Activated B cell treated with CpG ODN at 0.5 μM for 24 hours (primary cell): ENCODE data around the gene ADAMTS20. TPM values are rescaled to one million over a fixed set of nuclear protein-coding genes. Genes with fewer than 3 reads are reported as not detected.

Experiments
- ATAC-seq: fragments of 200-7000 bp; cut with Tn5 transposase; one replicate; pipeline ENCODE4 v1.10.0; 2021; ENCODE audit warnings: low read depth, mild to moderate bottlenecking, moderate library complexity
- CTCF ChIA-PET: fragments of 350-600 bp; sonication (Branson Sonifier 250); formaldehyde crosslinking; loops from one replicate; lab custom pipeline; 2021; ENCODE audit warnings: antibody characterized with exemption; lab: Charles Lee
- POLR2A ChIA-PET: fragments of 350-600 bp; sonication (Branson Sonifier 250); formaldehyde crosslinking; loops from one replicate; lab custom pipeline; 2021; ENCODE audit warnings: antibody characterized with exemption; lab: Charles Lee
- DNase-seq: peaks from one replicate; pipeline ENCODE4 v3.0.0; 2022
- H3K27ac Mint-ChIP-seq: one replicate; pipeline ENCODE4 v1.8.0; 2020; ENCODE audit warnings: mixed read lengths
- H3K27me3 Mint-ChIP-seq: one replicate; pipeline ENCODE4 v1.8.0; 2021; ENCODE audit warnings: mixed read lengths
- H3K36me3 Mint-ChIP-seq: one replicate; pipeline ENCODE4 v1.8.0; 2021; ENCODE audit warnings: low read depth, mixed read lengths
- H3K4me1 Mint-ChIP-seq: one replicate; pipeline ENCODE4 v1.8.0; 2021; ENCODE audit warnings: mixed read lengths
- H3K4me3 Mint-ChIP-seq: one replicate; pipeline ENCODE4 v1.8.0; 2020; ENCODE audit warnings: mild to moderate bottlenecking, mixed read lengths
- H3K9me3 Mint-ChIP-seq: one replicate; pipeline ENCODE4 v1.8.0; 2020; ENCODE audit warnings: mixed read lengths
- CTCF ChIP-seq: fragments of 200-600 bp; IDR thresholded peaks from one replicate; pipeline ENCODE4 v1.8.0; 2022; ENCODE audit warnings: antibody characterized with exemption, mild to moderate bottlenecking
- intact Hi-C: fragments of 100-400 bp; cut with micrococcal nuclease; formaldehyde crosslinking; loops from one replicate; pipeline ENCODE4 v1.15.1; 2024
- total RNA-seq: library from RNA; stranded (reverse); gene quantifications from 2 replicates; pipeline ENCODE4 v1.2.3, GENCODE V29; 2022

Gene ADAMTS20
- total RNA-seq, 1 donor from 2014 or later, result not detected

GRCh38 chr12:43425361-43425760 is 126.6 kb downstream of the ADAMTS20 start:
- no peaks in the 10 kb centered on the region for H3K27me3 Mint-ChIP-seq
- H3K4me1 Mint-ChIP-seq, result no peaks in the 10 kb centered on the region
- H3K36me3 Mint-ChIP-seq, result no peaks in the 10 kb centered on the region
- intact Hi-C loops, result no loop called here
- ATAC-seq (no peak), DNase-seq (no peak)
- H3K4me3 Mint-ChIP-seq, result no peak overlapping the region
- TF ChIP-seq CTCF, result no peak
- CTCF ChIA-PET, result no interaction called here
- no peaks in the 10 kb centered on the region for H3K9me3 Mint-ChIP-seq
- no peak overlapping the region for H3K27ac Mint-ChIP-seq
- POLR2A ChIA-PET, result no interaction called here

DNA sequence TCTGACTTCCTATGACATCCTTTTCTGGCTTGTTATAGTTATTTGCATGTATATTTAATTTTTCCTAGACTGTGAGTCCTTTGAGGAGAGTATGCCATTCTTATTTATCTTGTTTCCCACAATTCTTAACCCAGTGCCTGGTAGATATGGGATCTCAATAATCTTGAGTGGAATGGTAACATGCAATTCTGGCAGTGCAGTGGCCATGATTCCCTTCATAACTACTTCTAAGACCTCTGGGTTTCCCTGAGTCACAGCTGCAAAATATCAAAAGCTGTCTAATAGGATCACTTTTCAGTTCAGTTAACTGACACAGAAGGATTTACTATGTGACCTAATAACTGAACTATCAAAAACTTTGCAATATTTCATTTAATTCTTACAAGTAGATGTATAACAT is 135.0 kb downstream of the ADAMTS20 start:
- no peaks in the 10 kb centered on the region for H3K4me1 Mint-ChIP-seq
- CTCF ChIA-PET, result no interaction called here
- ATAC-seq (no peak), DNase-seq (no peak)
- intact Hi-C loops, result no loop called here
- no peaks in the 10 kb centered on the region for H3K9me3 Mint-ChIP-seq
- no peaks in the 10 kb centered on the region for H3K36me3 Mint-ChIP-seq
- TF ChIP-seq CTCF, result no peak
- H3K4me3 Mint-ChIP-seq, result no peak overlapping the region
- POLR2A ChIA-PET, result no interaction called here
- no peaks in the 10 kb centered on the region for H3K27me3 Mint-ChIP-seq
- H3K27ac Mint-ChIP-seq, result no peak overlapping the region

DNA sequence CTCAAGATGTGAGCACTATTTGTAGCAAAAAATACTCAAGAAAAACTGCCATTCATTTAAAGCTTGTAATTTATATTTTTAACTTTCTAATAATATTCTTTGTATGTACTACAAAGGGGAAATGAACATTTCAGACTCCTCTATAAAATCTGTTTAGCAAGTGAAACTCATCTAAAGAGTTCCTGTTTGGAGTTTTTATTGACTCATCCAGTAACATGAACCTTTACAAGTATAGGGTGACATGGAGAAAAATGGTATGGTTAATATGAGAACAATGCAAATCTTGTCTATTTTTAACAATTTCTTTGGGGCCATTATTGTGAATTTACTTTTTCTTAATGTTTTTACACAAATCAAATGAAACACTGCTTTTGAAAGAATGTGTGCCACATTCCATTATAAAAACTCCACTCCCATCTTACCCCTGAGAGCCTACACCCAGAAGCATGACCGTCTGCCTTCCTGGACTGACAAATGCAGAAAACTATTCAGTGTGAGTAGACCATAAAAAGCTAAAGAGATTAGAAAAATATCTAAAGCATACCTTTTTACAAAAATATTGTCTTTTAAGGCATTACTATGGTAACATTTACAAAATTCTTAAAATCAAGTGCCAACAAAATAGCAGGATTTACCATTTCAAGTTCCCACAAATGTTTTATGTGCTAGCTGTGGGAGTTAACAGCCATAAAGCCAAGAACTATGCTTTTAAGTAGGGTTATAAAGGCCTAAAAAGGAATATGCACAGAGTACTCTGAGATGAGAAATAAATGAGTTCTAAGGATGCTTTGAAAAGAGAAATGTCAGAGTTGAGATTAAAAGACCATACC is 144.0 kb downstream of the ADAMTS20 start:
- Mint-ChIP-seq H3K4me3 (no peak overlapping the region), H3K9me3 (no peaks in the 10 kb centered on the region), H3K4me1 (no peaks in the 10 kb centered on the region), H3K27me3 (no peaks in the 10 kb centered on the region), H3K27ac (no peak overlapping the region), H3K36me3 (no peaks in the 10 kb centered on the region)
- ChIA-PET CTCF (no interaction called here), POLR2A (no interaction called here)
- intact Hi-C loops, result no loop called here
- TF ChIP-seq CTCF, result no peak
- DNase-seq, result no peak
- ATAC-seq, result no peak

DNA sequence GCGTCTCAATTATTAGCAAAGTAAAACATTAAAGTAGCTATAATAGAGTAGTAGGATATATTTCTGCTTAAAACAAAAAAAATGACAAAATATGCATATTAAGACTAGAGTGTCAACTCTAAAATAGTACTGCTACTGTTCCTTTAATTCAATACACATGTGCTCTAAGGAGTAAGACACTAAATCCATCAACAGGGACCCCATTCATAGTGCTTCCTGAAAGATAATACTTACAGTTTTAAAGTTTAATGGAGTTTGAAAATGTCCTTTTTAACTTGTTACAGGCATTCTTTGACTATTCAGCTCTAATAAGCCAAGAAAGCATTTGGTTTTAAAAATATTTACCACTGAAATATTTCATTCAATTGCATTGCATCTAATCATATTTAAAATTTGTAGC is 145.2 kb downstream of the ADAMTS20 start:
- no peak for DNase-seq
- ATAC-seq, result no peak

GRCh38 chr12:43402436-43402835 is 149.6 kb downstream of the ADAMTS20 start:
- no peak overlapping the region for H3K4me3 Mint-ChIP-seq
- no peaks in the 10 kb centered on the region for H3K27me3 Mint-ChIP-seq
- H3K27ac Mint-ChIP-seq, result no peak overlapping the region
- POLR2A ChIA-PET, result no interaction called here
- CTCF ChIA-PET, result no interaction called here
- no peaks in the 10 kb centered on the region for H3K4me1 Mint-ChIP-seq
- no peak for ATAC-seq
- DNase-seq, result no peak
- no peaks in the 10 kb centered on the region for H3K9me3 Mint-ChIP-seq
- TF ChIP-seq CTCF, result no peak
- intact Hi-C loops, result no loop called here
- H3K36me3 Mint-ChIP-seq, result no peaks in the 10 kb centered on the region

More for the DNA sequence above, 145.2 kb downstream of the ADAMTS20 start:
- POLR2A ChIA-PET, result no interaction called here
- H3K4me1 Mint-ChIP-seq, result no peaks in the 10 kb centered on the region
- no peaks in the 10 kb centered on the region for H3K36me3 Mint-ChIP-seq
- H3K9me3 Mint-ChIP-seq, result no peaks in the 10 kb centered on the region
- intact Hi-C loops, result no loop called here
- no peak overlapping the region for H3K27ac Mint-ChIP-seq
- H3K4me3 Mint-ChIP-seq, result no peak overlapping the region
- TF ChIP-seq CTCF, result no peak
- no peaks in the 10 kb centered on the region for H3K27me3 Mint-ChIP-seq
- CTCF ChIA-PET, result no interaction called here
